Dedifferentiated amniotic fluid mesenchymal stem cell (primary cell): ENCODE results near the gene TTLL1.

Source experiments
- DNase-seq: peaks from one replicate; pipeline ENCODE4 v3.0.0-alpha.2; 2016; ENCODE audit errors: extremely low spot score

The TTLL1 gene

GRCh38 chr22:42993651-42994275 is 95.4 kb downstream of the TTLL1 start:
- DNase-seq: peak; percentile 54

GRCh38 chr22:42992886-42993479 is 96.2 kb downstream of the TTLL1 start:
- no peak for DNase-seq

- no peak for DNase-seq
These were observed 97.1 kb downstream of the TTLL1 start for GRCh38 chr22:42992092-42992491.

GRCh38 chr22:42991010-42991651 is 98.1 kb downstream of the TTLL1 start:
- DNase-seq: no peak

- DNase-seq: peak; percentile 87
These were observed 98.9 kb downstream of the TTLL1 start for GRCh38 chr22:42990131-42990838.
